Pancreas (tissue), 10 donors: ENCODE measurements around the gene TTC9B. TPM values are rescaled to one million over a fixed set of nuclear protein-coding genes. Genes with fewer than 3 reads are reported as not detected.

Experiments used
- ATAC-seq, 4 donors: fragments of 200-7000 bp; cut with Tn5 transposase; one replicate each; pipeline versions ENCODE4 v1.8.0 to v1.9.1; 2020; ENCODE audit warnings: mild to moderate bottlenecking in 4 of 4, moderate library complexity in 4 of 4
- DNase-seq, 6 donors: peaks; one replicate each; pipeline ENCODE4 v3.0.0-alpha.2; 2020
- FAIRE-seq: peaks from 2 replicates; lab custom pipeline; 2012; peaks lifted over from hg19 to GRCh38; lab: Jason Lieb, UNC
- H3K27ac ChIP-seq, 4 donors: fragments of 200-600 bp; sonication (generic); 1 replicate in 3 of 4; 2 replicates in 1 of 4; pipeline versions ENCODE4 v1.5.0 to v1.8.0; 2020
- H3K27me3 ChIP-seq, 4 donors: fragments of 200-600 bp; one replicate each; pipeline ENCODE4 v1.8.0; 2021
- H3K36me3 ChIP-seq, 3 donors: fragments of 200-600 bp; sonication (generic) in 1 of 3; one replicate each; pipeline versions ENCODE4 v1.5.0 to v1.8.0; 2020 to 2021
- H3K4me1 ChIP-seq, 3 donors: fragments of 200-600 bp; one replicate each; pipeline ENCODE4 v1.8.0; 2021
- H3K4me3 ChIP-seq, 4 donors: fragments of 200-600 bp; sonication (generic) in 2 of 4; one replicate each; pipeline versions ENCODE4 v1.5.0 to v1.8.0; 2020 to 2021
- H3K9me3 ChIP-seq, 4 donors: fragments of 200-600 bp; one replicate each; pipeline ENCODE4 v1.8.0; 2021
- WGBS, 2 donors: extraction: QIAGEN DNeasy Blood & Tissue Kit; methylation state at CpG; one replicate each; pipeline ENCODE4 v1.1.7; 2013; 5-methylcytosine and 5-hydroxymethylcytosine counted together
- intact Hi-C, 3 donors: fragments of 100-400 bp; cut with DNase I; formaldehyde crosslinking; loops; one replicate each; pipeline versions ENCODE4 v1.11.1 to v1.14.2; 2022
- polyA plus RNA-seq, 2 donors: library from polyadenylated mRNA; stranded (reverse); fragments of 200-250 nt; gene quantifications; one replicate each; pipeline ENCODE4 v1.2.3, GENCODE V29; 2013
- total RNA-seq, 6 donors: library from RNA; stranded (reverse); fragmentation: NEBNext Ultra II Directional in 4 of 6; extraction: Animal tissue kit (Norgen Biotek cat#: 25700) in 4 of 6; gene quantifications; one replicate each; pipeline versions ENCODE4 v1.2.1 to v1.2.4, GENCODE V29; 2021 to 2023
- TF ChIP-seq, protein P1 (sequence below), 4 donors: fragments of 200-600 bp; sonication (generic) in 3 of 4; IDR thresholded peaks; one replicate each; pipeline versions ENCODE4 v1.5.0 to v1.8.0; 2021; ENCODE audit warnings: antibody characterized with exemption in 4 of 4
- donor health status: healthy with polysubstance abuse.
- donor health status: DM: no; HTN: no; CAD: no; lungs with moderate emphysema.
- donor health status: DM: no; HTN: no; CAD: no.
- donor health status: control.
- donor health status: control.
- donor health status: Bipolar disorder and iron deficiency.
- donor health status: DM: yes; HTN: yes; CAD: no.
- donor health status: DM: no; HTN: no; CAD: no.
- donor health status: DM: no; HTN: no; CAD: no.
- donor health status: DM: yes; HTN: yes; CAD: no.

TTC9B gene
- total and polyA plus RNA-seq, 8 donors: 0.05 TPM; not detected in 7

- peaks cover 0 to 10% (median 7%) of the 10 kb centered on the region in 3 donors for H3K4me1 ChIP-seq
- DNase-seq (no peak), FAIRE-seq (no peak), ATAC-seq (no peak)
- H3K36me3 ChIP-seq: peaks cover 0 to 8% (median 0%) of the 10 kb centered on the region in 3 donors
- 42 to 45% methylated on average over 5 of the region's 5 CpGs for WGBS, 2 donors
- no peaks in the 10 kb centered on the region for H3K9me3 ChIP-seq
- H3K4me3 ChIP-seq: no peak overlapping the region
- peaks cover 0 to 9% (median 2%) of the 10 kb centered on the region in 4 donors for H3K27me3 ChIP-seq
- TF ChIP-seq, protein P1, sequence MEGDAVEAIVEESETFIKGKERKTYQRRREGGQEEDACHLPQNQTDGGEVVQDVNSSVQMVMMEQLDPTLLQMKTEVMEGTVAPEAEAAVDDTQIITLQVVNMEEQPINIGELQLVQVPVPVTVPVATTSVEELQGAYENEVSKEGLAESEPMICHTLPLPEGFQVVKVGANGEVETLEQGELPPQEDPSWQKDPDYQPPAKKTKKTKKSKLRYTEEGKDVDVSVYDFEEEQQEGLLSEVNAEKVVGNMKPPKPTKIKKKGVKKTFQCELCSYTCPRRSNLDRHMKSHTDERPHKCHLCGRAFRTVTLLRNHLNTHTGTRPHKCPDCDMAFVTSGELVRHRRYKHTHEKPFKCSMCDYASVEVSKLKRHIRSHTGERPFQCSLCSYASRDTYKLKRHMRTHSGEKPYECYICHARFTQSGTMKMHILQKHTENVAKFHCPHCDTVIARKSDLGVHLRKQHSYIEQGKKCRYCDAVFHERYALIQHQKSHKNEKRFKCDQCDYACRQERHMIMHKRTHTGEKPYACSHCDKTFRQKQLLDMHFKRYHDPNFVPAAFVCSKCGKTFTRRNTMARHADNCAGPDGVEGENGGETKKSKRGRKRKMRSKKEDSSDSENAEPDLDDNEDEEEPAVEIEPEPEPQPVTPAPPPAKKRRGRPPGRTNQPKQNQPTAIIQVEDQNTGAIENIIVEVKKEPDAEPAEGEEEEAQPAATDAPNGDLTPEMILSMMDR (IDR thresholded peaks at IDR 0.05): no peak
- H3K27ac ChIP-seq: no peak overlapping the region
- intact Hi-C loops: no loop called here
Observed at GRCh38 chr19:40228863-40229262, 10.7 kb upstream of the TTC9B start.

GRCh38 chr19:40228346-40228745, 10.2 kb upstream of the TTC9B start:
- FAIRE-seq (no peak), ATAC-seq (no peak), DNase-seq (no peak)
- H3K27ac ChIP-seq: no peak overlapping the region
- peaks cover 0 to 10% (median 7%) of the 10 kb centered on the region in 3 donors for H3K4me1 ChIP-seq
- TF ChIP-seq, protein P1 (IDR thresholded peaks at IDR 0.05): no peak
- no peak overlapping the region for H3K4me3 ChIP-seq
- peaks cover 0 to 5% (median 0%) of the 10 kb centered on the region in 3 donors for H3K36me3 ChIP-seq
- intact Hi-C loops: no loop called here
- peaks cover 0 to 9% (median 2%) of the 10 kb centered on the region in 4 donors for H3K27me3 ChIP-seq
- 53 to 58% methylated on average over 10 of the region's 10 CpGs for WGBS, 2 donors
- H3K9me3 ChIP-seq: no peaks in the 10 kb centered on the region

- H3K9me3 ChIP-seq: no peaks in the 10 kb centered on the region
- 24 to 32% methylated on average over 21 of the region's 21 CpGs for WGBS, 2 donors
- H3K27me3 ChIP-seq: peaks cover 0 to 9% (median 2%) of the 10 kb centered on the region in 4 donors
- FAIRE-seq (no peak), ATAC-seq (no peak), DNase-seq (no peak)
- peaks cover 0 to 10% (median 7%) of the 10 kb centered on the region in 3 donors for H3K4me1 ChIP-seq
- H3K4me3 ChIP-seq: peak overlapping the region in 1 of 4 donors; percentile 29
- H3K27ac ChIP-seq: no peak overlapping the region
- TF ChIP-seq, protein P1 (IDR thresholded peaks at IDR 0.05): no peak
- H3K36me3 ChIP-seq: no peaks in the 10 kb centered on the region
- intact Hi-C loops: no loop called here
Observed at GRCh38 chr19:40225440-40226305, 7.5 kb upstream of the TTC9B start.

- H3K9me3 ChIP-seq: no peaks in the 10 kb centered on the region
- H3K27me3 ChIP-seq: peaks cover 0 to 9% (median 2%) of the 10 kb centered on the region in 4 donors
- intact Hi-C loops: loop anchor here in 1 of 3 donors (5.0 kb wide), 1 partner anchor 82 kb away; no protein-coding TSS in a partner anchor
- FAIRE-seq: no peak
- peaks cover 0 to 10% (median 7%) of the 10 kb centered on the region in 3 donors for H3K4me1 ChIP-seq
- no peak for ATAC-seq
- DNase-seq: peak in 1 of 6 donors; percentile 47
- TF ChIP-seq, protein P1 (IDR thresholded peaks at IDR 0.05): no peak
- no peak overlapping the region for H3K4me3 ChIP-seq
- no peaks in the 10 kb centered on the region for H3K36me3 ChIP-seq
- WGBS, 2 donors: 63 to 66% methylated on average over 32 of the region's 32 CpGs
- no peak overlapping the region for H3K27ac ChIP-seq
Observed at GRCh38 chr19:40224342-40225150, 6.4 kb upstream of the TTC9B start.
